Measurements from ENCODE around the gene RNF157. TPM values are rescaled to one million over a fixed set of nuclear protein-coding genes. Genes with fewer than 3 reads are reported as not detected.

The RNF157 gene
- total and polyA plus RNA-seq, 2 of the 4 experiments (the other 2 are of a cell fraction): 0.54 to 1.3 TPM

- Histone ChIP-seq H3K4me2 (ENCODE audit: low read depth, low read length) (no peak overlapping the region), H2BK15ac (ENCODE audit: low read depth, low read length) (no peak overlapping the region), H3K27me3 (ENCODE audit: control insufficient read depth, insufficient read depth, low read length) (no peaks in the 10 kb centered on the region; the same call in 1 of the 2 replicates), H3K4ac (ENCODE audit: low read depth, low read length) (no peak overlapping the region), H3K9ac (ENCODE audit: low read depth, low read length) (no peak overlapping the region), H4K5ac (ENCODE audit: low read depth, low read length) (no peak overlapping the region), H2AK9ac (replicated peaks; ENCODE audit: low read depth, low read length, poor library complexity) (no peak overlapping the region), H2AK5ac (ENCODE audit: low read depth, low read length) (no peak overlapping the region), H3K18ac (ENCODE audit: low read depth, low read length) (no peak overlapping the region), H2BK120ac (ENCODE audit: low read depth, low read length) (no peak overlapping the region), H2AFZ (replicated peaks; ENCODE audit: low read length, poor library complexity) (no peak overlapping the region), H3K4me1 (ENCODE audit: control insufficient read depth, insufficient read depth, low read length) (no peaks in the 10 kb centered on the region), H3K36me3 (ENCODE audit: control insufficient read depth, insufficient read depth, low read length) (no peaks in the 10 kb centered on the region), H2BK5ac (ENCODE audit: low read depth, low read length, poor library complexity, severe bottlenecking) (no peak overlapping the region), H2BK20ac (ENCODE audit: low read depth, low read length) (no peak overlapping the region), H3K56ac (ENCODE audit: extremely low read depth, insufficient read depth, low read length) (no peak overlapping the region), H3K9me1 (ENCODE audit: insufficient read depth, low read length) (no peaks in the 10 kb centered on the region), H3K9me3 (ENCODE audit: control insufficient read depth, insufficient read depth, low read length) (no peaks in the 10 kb centered on the region), H3K23ac (ENCODE audit: low read depth, low read length) (no peak overlapping the region), H4K91ac (ENCODE audit: insufficient read depth, low read depth, low read length) (no peak overlapping the region), H4K8ac (ENCODE audit: low read depth in 2 of 2, low read length in 2 of 2) (no peak overlapping the region), H4K20me1 (ENCODE audit: insufficient read depth, low read length) (no peaks in the 10 kb centered on the region), H3K4me3 (ENCODE audit: insufficient read depth, low read depth, low read length) (no peak overlapping the region), H3K14ac (replicated peaks; ENCODE audit: low read depth, low read length) (no peak overlapping the region), H3K79me1 (ENCODE audit: low read depth in 1 of 2, low read length in 2 of 2) (no peaks in the 10 kb centered on the region), H3K27ac (ENCODE audit: insufficient read depth, low read length) (no peak overlapping the region)
- ChIA-PET CTCF (no interaction called here), POLR2A (ENCODE audit: unreplicated experiment) (no interaction called here)
- 86% methylated on average over 1 of the region's 3 CpGs; no CpG with 5 or more reads in 1 of the 2 experiments for WGBS, 2 experiments (ENCODE audit: extremely low coverage in 2 of 2, insufficient read length in 1 of 2)
- DNase-seq (no peak), ATAC-seq (ENCODE audit: low read depth) (no peak)
- BruUV-seq (replicated peaks): no TSS peak
- in situ Hi-C loops (cut with MboI; ENCODE audit: low sequenced_read_pairs): no loop called here
- no peak for TF ChIP-seq MAFK (IDR thresholded peaks at IDR 0.05; ENCODE audit: low read depth, low read length)
- no peak for TF ChIP-seq MXI1 (IDR thresholded peaks at IDR 0.05; ENCODE audit: borderline replicate concordance, low read depth, low read length)
- no peak for TF ChIP-seq RFX5 (IDR thresholded peaks at IDR 0.05; ENCODE audit: low read depth, low read length)
- TF ChIP-seq RAD21 (IDR thresholded peaks at IDR 0.05; ENCODE audit: low read length): no peak
- TF ChIP-seq RCOR1 (IDR thresholded peaks at IDR 0.05; ENCODE audit: insufficient replicate concordance, low read length): no peak
- no peak for TF ChIP-seq POLR2A (IDR thresholded peaks at IDR 0.05; ENCODE audit: low read depth, low read length)
- no peak for TF ChIP-seq ELK1 (IDR thresholded peaks at IDR 0.05; ENCODE audit: borderline replicate concordance, low read depth, low read length)
- no peak for TF ChIP-seq CTCF (conservative IDR thresholded peaks at IDR 0.05; ENCODE audit: low read depth, low read length)
- no peak for TF ChIP-seq CEBPB (IDR thresholded peaks at IDR 0.05; ENCODE audit: low read depth, low read length)
- no peak for TF ChIP-seq NFE2L2 (IDR thresholded peaks at IDR 0.05; ENCODE audit: low read depth, low read length)
- TF ChIP-seq FOS (IDR thresholded peaks at IDR 0.05; ENCODE audit: low read depth, low read length): no peak
- no peak for TF ChIP-seq CHD1 (IDR thresholded peaks at IDR 0.05; ENCODE audit: low read depth, low read length)
- TF ChIP-seq SMC3 (IDR thresholded peaks at IDR 0.05; ENCODE audit: low read depth, low read length): no peak
- TF ChIP-seq MAZ (IDR thresholded peaks at IDR 0.05; ENCODE audit: borderline replicate concordance, low read depth, low read length): no peak
- no peak for TF ChIP-seq USF2 (IDR thresholded peaks at IDR 0.05; ENCODE audit: low read depth, low read length)
- TF ChIP-seq BHLHE40 (IDR thresholded peaks at IDR 0.05; ENCODE audit: low read depth, low read length): no peak
- intact Hi-C loops (cut with micrococcal nuclease): no loop called here
- dilution Hi-C loops (cut with HindIII; ENCODE audit: low sequenced_read_pairs, unreplicated experiment): no loop called here
Observed at GRCh38 chr17:76196675-76197074, 43.6 kb downstream of the RNF157 start.

All from IMR-90 (cell line).